Mammary epithelial cell (primary cell): Measurements from ENCODE around the gene RFTN1.

Experiments
- EZH2 ChIP-seq: IDR thresholded peaks from 2 replicates; pipeline ENCODE4 v1.6.1; 2012; ENCODE audit warnings: low read length, inconsistent platforms, borderline replicate concordance
- TF ChIP-seq, protein P1 (sequence below), 2 donors: IDR thresholded peaks in 1 of 2; conservative IDR thresholded peaks in 1 of 2; 2 replicates each; pipeline ENCODE4 v1.5.1; 2011 to 2012; ENCODE audit warnings: inconsistent platforms in 2 of 2, low read length in 2 of 2, mild to moderate bottlenecking in 2 of 2, control low read depth in 1 of 2, low read depth in 1 of 2; ENCODE audit not compliant: insufficient read depth in 1 of 2; ENCODE audit errors: extremely low read depth in 1 of 2

DNA sequence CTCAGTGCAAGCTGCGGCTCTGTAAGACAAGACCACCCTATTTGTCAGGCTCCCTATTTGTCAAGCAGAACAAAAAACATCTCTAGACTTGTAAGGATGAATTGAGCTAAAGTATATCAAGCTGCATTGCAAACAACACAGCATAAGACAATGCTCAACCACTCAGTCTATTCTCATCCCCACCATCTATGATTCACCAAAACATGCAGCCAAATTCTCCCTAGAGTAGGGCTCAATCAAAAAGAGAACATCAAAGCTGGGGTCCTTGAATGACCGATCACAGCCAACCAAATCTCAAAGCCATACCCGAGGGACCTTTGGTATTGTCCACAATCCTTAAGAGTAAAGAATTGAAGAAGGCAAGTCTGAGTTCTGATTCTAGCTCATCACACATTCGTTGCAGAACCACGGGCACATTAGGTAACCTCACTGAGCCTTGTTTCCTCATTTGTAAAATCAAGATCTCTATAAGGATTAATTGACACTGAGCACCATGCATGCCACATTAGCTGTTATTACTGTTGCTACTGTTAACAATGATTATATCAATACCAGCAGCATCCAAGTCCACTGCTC, 31.2 kb downstream of the RFTN1 start:
- TF ChIP-seq, protein P1, sequence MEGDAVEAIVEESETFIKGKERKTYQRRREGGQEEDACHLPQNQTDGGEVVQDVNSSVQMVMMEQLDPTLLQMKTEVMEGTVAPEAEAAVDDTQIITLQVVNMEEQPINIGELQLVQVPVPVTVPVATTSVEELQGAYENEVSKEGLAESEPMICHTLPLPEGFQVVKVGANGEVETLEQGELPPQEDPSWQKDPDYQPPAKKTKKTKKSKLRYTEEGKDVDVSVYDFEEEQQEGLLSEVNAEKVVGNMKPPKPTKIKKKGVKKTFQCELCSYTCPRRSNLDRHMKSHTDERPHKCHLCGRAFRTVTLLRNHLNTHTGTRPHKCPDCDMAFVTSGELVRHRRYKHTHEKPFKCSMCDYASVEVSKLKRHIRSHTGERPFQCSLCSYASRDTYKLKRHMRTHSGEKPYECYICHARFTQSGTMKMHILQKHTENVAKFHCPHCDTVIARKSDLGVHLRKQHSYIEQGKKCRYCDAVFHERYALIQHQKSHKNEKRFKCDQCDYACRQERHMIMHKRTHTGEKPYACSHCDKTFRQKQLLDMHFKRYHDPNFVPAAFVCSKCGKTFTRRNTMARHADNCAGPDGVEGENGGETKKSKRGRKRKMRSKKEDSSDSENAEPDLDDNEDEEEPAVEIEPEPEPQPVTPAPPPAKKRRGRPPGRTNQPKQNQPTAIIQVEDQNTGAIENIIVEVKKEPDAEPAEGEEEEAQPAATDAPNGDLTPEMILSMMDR (conservative IDR thresholded peaks at IDR 0.05 in 1 of 2, IDR thresholded peaks at IDR 0.05 in 1 of 2; ENCODE audit: extremely low read depth in 1 of 2, insufficient read depth in 1 of 2, low read depth in 1 of 2, low read length in 2 of 2), result no peak
- TF ChIP-seq EZH2, result no peak
